B cell (primary cell): ENCODE measurements around the gene TLX3. TPM values are rescaled to one million over a fixed set of nuclear protein-coding genes. Genes with fewer than 3 reads are reported as not detected.
A peak's percentile ranks its signal among the peaks of the same experiment; 100 is the strongest.

ENCODE experiments used
- ATAC-seq: fragments of 200-7000 bp; cut with Tn5 transposase; one replicate; pipeline ENCODE4 v1.10.0; 2021; ENCODE audit warnings: low read depth, mild to moderate bottlenecking, moderate number of reproducible peaks, moderate library complexity
- CTCF ChIA-PET: fragments of 350-600 bp; sonication (Branson Sonifier 250); formaldehyde crosslinking; loops from one replicate; lab custom pipeline; 2021; ENCODE audit warnings: antibody characterized with exemption, inconsistent platforms; lab: Charles Lee
- POLR2A ChIA-PET: fragments of 350-600 bp; sonication (Branson Sonifier 250); formaldehyde crosslinking; loops from one replicate; lab custom pipeline; 2021; ENCODE audit warnings: antibody characterized with exemption; lab: Charles Lee
- DNase-seq: peaks from one replicate; pipeline ENCODE4 v3.0.0; 2013
- H2AFZ ChIP-seq: 2 replicates; pipeline ENCODE4 v1.6.1; 2012; ENCODE audit warnings: mild to moderate bottlenecking, low read depth, low read length; ENCODE audit not compliant: insufficient read depth, poor library complexity, severe bottlenecking
- H3K27ac ChIP-seq, 2 donors: 1 replicate in 1 of 2; 2 replicates in 1 of 2; pipeline ENCODE4 v1.5.1; 2012 to 2013; ENCODE audit warnings: low read length in 2 of 2, mild to moderate bottlenecking in 2 of 2, moderate library complexity in 1 of 2
- H3K27me3 ChIP-seq, 4 experiments: fragments of 200-600 bp in 1 of 4; sonication (generic) in 1 of 4; replicated peaks in 1 of 4; 1 replicate in 2 of 4; 2 replicates in 2 of 4; pipeline versions ENCODE4 v1.6.1 to v1.7.0; 2013 to 2016; ENCODE audit warnings: low read length in 3 of 4, mild to moderate bottlenecking in 2 of 4, mixed read lengths in 1 of 4, moderate library complexity in 1 of 4; ENCODE audit not compliant: insufficient read depth in 4 of 4, control insufficient read depth in 3 of 4; ENCODE audit errors: control extremely low read depth in 1 of 4
- H3K36me3 ChIP-seq, 2 experiments: replicated peaks in 1 of 2; 1 replicate in 1 of 2; 2 replicates in 1 of 2; pipeline versions ENCODE4 v1.6.1 to v1.7.1; 2013; ENCODE audit warnings: low read length in 1 of 2; ENCODE audit not compliant: insufficient read depth in 2 of 2, control insufficient read depth in 1 of 2; ENCODE audit errors: control extremely low read depth in 1 of 2, extremely low read depth in 1 of 2
- H3K4me1 ChIP-seq, 2 donors: fragments of 200-600 bp in 1 of 2; sonication (generic) in 1 of 2; 1 replicate in 1 of 2; 2 replicates in 1 of 2; pipeline versions ENCODE4 v1.5.1 to v1.6.1; 2013 to 2017; ENCODE audit warnings: low read length in 2 of 2; ENCODE audit not compliant: control insufficient read depth in 2 of 2, insufficient read depth in 2 of 2
- H3K4me2 ChIP-seq: replicated peaks from 2 replicates; pipeline ENCODE3; 2012; ENCODE audit warnings: mild to moderate bottlenecking, low read depth, low read length; ENCODE audit not compliant: poor library complexity, severe bottlenecking
- H3K4me3 ChIP-seq, 5 experiments: fragments of 200-600 bp in 1 of 5; sonication (generic) in 1 of 5; 1 replicate in 3 of 5; 2 replicates in 2 of 5; pipeline versions ENCODE4 v1.5.1 to v1.7.0; 2011 to 2016; ENCODE audit warnings: low read length in 4 of 5, mild to moderate bottlenecking in 4 of 5, low read depth in 2 of 5, control low read depth in 1 of 5, moderate library complexity in 1 of 5; ENCODE audit not compliant: insufficient read depth in 1 of 5; ENCODE audit errors: control extremely low read depth in 1 of 5, extremely low read depth in 1 of 5
- H3K79me2 ChIP-seq: fragments of 200-600 bp; sonication (generic); one replicate; pipeline ENCODE4 v1.6.0; 2016; ENCODE audit warnings: low read length; ENCODE audit not compliant: control insufficient read depth, insufficient read depth
- H3K9ac ChIP-seq: fragments of 200-600 bp; sonication (generic); 2 replicates; pipeline ENCODE4 v1.6.1; 2017; ENCODE audit warnings: mild to moderate bottlenecking, low read length, moderate library complexity
- H3K9me3 ChIP-seq, 3 donors: one replicate each; pipeline versions ENCODE4 v1.6.1 to v1.7.1; 2013; ENCODE audit warnings: low read length in 2 of 3; ENCODE audit not compliant: control insufficient read depth in 2 of 3, insufficient read depth in 1 of 3; ENCODE audit errors: control extremely low read depth in 1 of 3
- H4K20me1 ChIP-seq: 2 replicates; pipeline ENCODE4 v1.6.0; 2012; ENCODE audit warnings: mild to moderate bottlenecking, low read length; ENCODE audit not compliant: insufficient read depth, control insufficient read depth, poor library complexity, severe bottlenecking
- H3K27ac Mint-ChIP-seq: one replicate; pipeline ENCODE4 v1.8.0; 2021; ENCODE audit warnings: mixed read lengths
- H3K27me3 Mint-ChIP-seq: one replicate; pipeline ENCODE4 v1.8.0; 2021; ENCODE audit warnings: mixed read lengths
- H3K4me1 Mint-ChIP-seq: one replicate; pipeline ENCODE4 v1.8.0; 2021; ENCODE audit warnings: mixed read lengths
- H3K4me3 Mint-ChIP-seq: one replicate; pipeline ENCODE4 v1.8.0; 2021; ENCODE audit warnings: mixed read lengths
- H3K9me3 Mint-ChIP-seq: one replicate; pipeline ENCODE4 v1.8.0; 2022; ENCODE audit warnings: mixed read lengths; ENCODE audit not compliant: insufficient read depth
- EZH2 ChIP-seq: IDR thresholded peaks from 2 replicates; pipeline ENCODE4 v1.6.1; 2012; ENCODE audit warnings: borderline replicate concordance, low read depth, mild to moderate bottlenecking, moderate library complexity, low read length; ENCODE audit not compliant: insufficient read depth, poor library complexity, severe bottlenecking
- WGBS: methylation state at CpG from one replicate; pipeline ENCODE4 v1.1.5; 2013; ENCODE audit warnings: missing lambda C conversion rate; ENCODE audit not compliant: insufficient coverage; 5-methylcytosine and 5-hydroxymethylcytosine counted together
- intact Hi-C: fragments of 100-400 bp; cut with micrococcal nuclease; formaldehyde crosslinking; loops from one replicate; pipeline ENCODE4 v1.10.0; 2022
- polyA minus RNA-seq: library from RNA; depleted of rRNA, polyadenylated mRNA; stranded (reverse); fragments of >200 nt; gene quantifications from 2 replicates; pipeline ENCODE4 v1.2.3, GENCODE V29; 2012
- polyA plus RNA-seq: library from polyadenylated mRNA; depleted of rRNA; stranded (reverse); fragments of >200 nt; gene quantifications from 2 replicates; pipeline ENCODE4 v1.2.3, GENCODE V29; 2012
- total RNA-seq, 2 donors: library from RNA; stranded (reverse); fragments of 120-200 nt in 1 of 2; gene quantifications; 1 replicate in 1 of 2; 2 replicates in 1 of 2; pipeline versions ENCODE4 v1.2.3 to v1.2.4, GENCODE V29; 2013 to 2022
- TF ChIP-seq, protein P1 (sequence below): fragments of 200-600 bp; IDR thresholded peaks from one replicate; pipeline ENCODE4 v1.8.0; 2022; ENCODE audit warnings: antibody characterized with exemption, mild to moderate bottlenecking

The TLX3 gene
- not detected in 2 replicates for total RNA-seq
- not detected for total RNA-seq (2013)
- polyA plus RNA-seq: not detected in 2 replicates
- polyA minus RNA-seq: not detected in 2 replicates

- 18% methylated on average over 63 of the region's 73 CpGs for WGBS
- DNase-seq (peak; percentile 15), ATAC-seq (no peak)
- ChIA-PET POLR2A (no interaction called here), CTCF (no interaction called here)
- H3K27me3 Mint-ChIP-seq: peaks cover 58% of the 10 kb centered on the region
- peak within 1 kb of the TSS; percentile 8 for H3K4me2 ChIP-seq
- H3K27ac Mint-ChIP-seq: no peak within 1 kb of the TSS
- H3K4me1 ChIP-seq: peaks cover 12 to 16% of the 10 kb centered on the region in 2 donors
- H3K9me3 Mint-ChIP-seq: no peaks in the 10 kb centered on the region
- no peak within 1 kb of the TSS for H3K9ac ChIP-seq
- no peak within 1 kb of the TSS for H2AFZ ChIP-seq
- no peaks in the 10 kb centered on the region for H3K36me3 ChIP-seq
- H3K27ac ChIP-seq: no peak within 1 kb of the TSS
- no peak within 1 kb of the TSS for H3K4me3 ChIP-seq
- H3K4me1 Mint-ChIP-seq: peaks cover 16% of the 10 kb centered on the region
- H3K27me3 ChIP-seq: peaks cover 0 to 79% (median 45%) of the 10 kb centered on the region in 4 experiments
- no peaks in the 10 kb centered on the region for H3K79me2 ChIP-seq
- no peaks in the 10 kb centered on the region for H4K20me1 ChIP-seq
- TF ChIP-seq, protein P1, sequence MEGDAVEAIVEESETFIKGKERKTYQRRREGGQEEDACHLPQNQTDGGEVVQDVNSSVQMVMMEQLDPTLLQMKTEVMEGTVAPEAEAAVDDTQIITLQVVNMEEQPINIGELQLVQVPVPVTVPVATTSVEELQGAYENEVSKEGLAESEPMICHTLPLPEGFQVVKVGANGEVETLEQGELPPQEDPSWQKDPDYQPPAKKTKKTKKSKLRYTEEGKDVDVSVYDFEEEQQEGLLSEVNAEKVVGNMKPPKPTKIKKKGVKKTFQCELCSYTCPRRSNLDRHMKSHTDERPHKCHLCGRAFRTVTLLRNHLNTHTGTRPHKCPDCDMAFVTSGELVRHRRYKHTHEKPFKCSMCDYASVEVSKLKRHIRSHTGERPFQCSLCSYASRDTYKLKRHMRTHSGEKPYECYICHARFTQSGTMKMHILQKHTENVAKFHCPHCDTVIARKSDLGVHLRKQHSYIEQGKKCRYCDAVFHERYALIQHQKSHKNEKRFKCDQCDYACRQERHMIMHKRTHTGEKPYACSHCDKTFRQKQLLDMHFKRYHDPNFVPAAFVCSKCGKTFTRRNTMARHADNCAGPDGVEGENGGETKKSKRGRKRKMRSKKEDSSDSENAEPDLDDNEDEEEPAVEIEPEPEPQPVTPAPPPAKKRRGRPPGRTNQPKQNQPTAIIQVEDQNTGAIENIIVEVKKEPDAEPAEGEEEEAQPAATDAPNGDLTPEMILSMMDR: no peak
- TF ChIP-seq EZH2: no peak
- intact Hi-C loops: no loop called here
- H3K9me3 ChIP-seq: peaks cover 0 to 44% (median 0%) of the 10 kb centered on the region in 3 donors
- no peak within 1 kb of the TSS for H3K4me3 Mint-ChIP-seq
These were observed at the start of gene TLX3 for GRCh38 chr5:171308453-171309275. Gene TLX3 (plus strand): TSS chr5:171309248. CDS start chr5:171309366, 118 bp downstream.

DNA sequence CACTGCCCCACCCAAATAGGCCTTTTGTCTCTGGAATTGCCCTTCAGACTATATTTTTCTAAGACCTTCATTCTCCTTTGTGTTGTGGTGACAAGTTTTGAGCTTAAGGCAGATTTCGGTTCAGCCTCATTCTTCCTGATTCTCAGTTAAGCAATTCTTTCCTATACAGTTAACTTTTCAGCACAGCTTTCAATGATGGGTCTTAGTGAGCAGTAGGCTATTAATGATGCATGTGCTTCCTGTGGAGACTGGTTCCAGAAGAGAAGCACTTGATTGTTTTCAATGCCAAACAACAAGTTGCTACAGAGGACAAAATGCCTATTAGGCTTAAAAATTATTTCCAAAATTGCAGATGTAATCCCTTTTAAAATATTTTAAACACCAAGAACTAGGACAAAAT lies 47.7 kb upstream of the TLX3 start:
- Mint-ChIP-seq H3K27me3 (peaks cover 14% of the 10 kb centered on the region), H3K9me3 (no peaks in the 10 kb centered on the region), H3K4me3 (no peak overlapping the region), H3K4me1 (no peaks in the 10 kb centered on the region), H3K27ac (no peak overlapping the region)
- WGBS: no CpG with 5 or more reads among the region's 1 CpG
- DNase-seq: no peak
- Histone ChIP-seq H4K20me1 (no peaks in the 10 kb centered on the region), H3K4me1 (no peaks in the 10 kb centered on the region), H3K9me3 (no peaks in the 10 kb centered on the region), H3K4me2 (no peak overlapping the region), H3K79me2 (no peaks in the 10 kb centered on the region), H3K36me3 (no peaks in the 10 kb centered on the region), H3K27ac (no peak overlapping the region), H3K4me3 (no peak overlapping the region), H3K27me3 (no peaks in the 10 kb centered on the region), H2AFZ (no peak overlapping the region), H3K9ac (no peak overlapping the region)
- no peak for TF ChIP-seq EZH2
- TF ChIP-seq, protein P1: no peak
- no peak for ATAC-seq
- ChIA-PET POLR2A (no interaction called here), CTCF (no interaction called here)
- intact Hi-C loops: no loop called here
